ENCODE measurements around the gene BANP.
"Not testable (repeated sequence)": the region's sequence is repeated elsewhere in the genome, so short reads cannot be mapped to it uniquely, and the experiment has no call there.

Gene BANP

GRCh38 chr16:87966685-87967185, 15.5 kb downstream of the BANP start:
- no peak overlapping the region for H3K27ac ChIP-seq (ENCODE audit: insufficient read depth, low read length, poor library complexity, severe bottlenecking)

GRCh38 chr16:87968541-87968940, 17.3 kb downstream of the BANP start:
- Histone ChIP-seq H3K27me3 (replicated peaks; ENCODE audit: control insufficient read depth, insufficient read depth, low read length, poor library complexity, severe bottlenecking) (no peaks in the 10 kb centered on the region), H3K27ac (ENCODE audit: insufficient read depth, low read length, poor library complexity, severe bottlenecking) (no peak overlapping the region), H3K4me3 (ENCODE audit: insufficient read depth, low read depth, low read length, poor library complexity, severe bottlenecking) (no peak overlapping the region), H3K4me1 (ENCODE audit: control insufficient read depth, insufficient read depth, low read length, poor library complexity, severe bottlenecking) (peaks cover 4% of the 10 kb centered on the region), H3K9me3 (ENCODE audit: control insufficient read depth, low read length) (no peaks in the 10 kb centered on the region), H3K36me3 (ENCODE audit: control insufficient read depth, insufficient read depth, low read length) (peaks cover 12% of the 10 kb centered on the region)
- no peak for DNase-seq

More at GRCh38 chr16:87966685-87967185, 15.5 kb downstream of the BANP start:
- Histone ChIP-seq H3K27me3 (replicated peaks; ENCODE audit: control insufficient read depth, insufficient read depth, low read length, poor library complexity, severe bottlenecking) (no peaks in the 10 kb centered on the region), H3K4me1 (ENCODE audit: control insufficient read depth, insufficient read depth, low read length, poor library complexity, severe bottlenecking) (peaks cover 4% of the 10 kb centered on the region), H3K4me3 (ENCODE audit: insufficient read depth, low read depth, low read length, poor library complexity, severe bottlenecking) (no peak overlapping the region), H3K36me3 (ENCODE audit: control insufficient read depth, insufficient read depth, low read length) (peaks cover 8% of the 10 kb centered on the region), H3K9me3 (ENCODE audit: control insufficient read depth, low read length) (no peaks in the 10 kb centered on the region)
- DNase-seq = no peak

GRCh38 chr16:87970186-87970585, 19.0 kb downstream of the BANP start:
- H3K9me3 ChIP-seq (ENCODE audit: control insufficient read depth, low read length) = no peaks in the 10 kb centered on the region
- H3K27ac ChIP-seq (ENCODE audit: insufficient read depth, low read length, poor library complexity, severe bottlenecking) = no peak overlapping the region
- no peak for DNase-seq
- H3K4me3 ChIP-seq (ENCODE audit: insufficient read depth, low read depth, low read length, poor library complexity, severe bottlenecking) = no peak overlapping the region
- H3K27me3 ChIP-seq (replicated peaks; ENCODE audit: control insufficient read depth, insufficient read depth, low read length, poor library complexity, severe bottlenecking) = no peaks in the 10 kb centered on the region
- peaks cover 15% of the 10 kb centered on the region for H3K36me3 ChIP-seq (ENCODE audit: control insufficient read depth, insufficient read depth, low read length)
- H3K4me1 ChIP-seq (ENCODE audit: control insufficient read depth, insufficient read depth, low read length, poor library complexity, severe bottlenecking) = no peaks in the 10 kb centered on the region

DNA sequence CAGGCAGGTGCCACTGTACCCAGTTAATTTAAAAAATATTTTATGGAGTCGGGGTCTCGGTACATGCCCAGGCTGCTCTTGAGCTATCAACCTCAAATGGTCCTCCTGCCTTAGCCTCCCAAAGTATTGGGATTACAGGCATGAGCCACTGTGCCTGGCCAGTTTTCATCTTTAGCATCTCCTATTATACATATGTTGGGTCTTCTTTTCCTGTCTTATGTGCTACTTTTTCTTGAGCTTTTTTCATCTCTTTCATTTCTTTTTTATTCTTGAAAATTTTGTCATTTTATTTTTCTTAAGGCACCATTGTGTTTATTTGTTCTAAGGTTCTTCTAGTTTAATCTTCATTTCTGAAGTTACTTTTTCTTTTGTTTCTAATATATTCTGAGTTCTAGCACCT, 20.7 kb downstream of the BANP start:
- Histone ChIP-seq H3K4me3 (ENCODE audit: insufficient read depth, low read depth, low read length, poor library complexity, severe bottlenecking) (no peak overlapping the region), H3K9me3 (ENCODE audit: control insufficient read depth, low read length) (no peaks in the 10 kb centered on the region), H3K27ac (ENCODE audit: insufficient read depth, low read length, poor library complexity, severe bottlenecking) (no peak overlapping the region), H3K36me3 (ENCODE audit: control insufficient read depth, insufficient read depth, low read length) (peaks cover 20% of the 10 kb centered on the region), H3K27me3 (replicated peaks; ENCODE audit: control insufficient read depth, insufficient read depth, low read length, poor library complexity, severe bottlenecking) (no peaks in the 10 kb centered on the region), H3K4me1 (ENCODE audit: control insufficient read depth, insufficient read depth, low read length, poor library complexity, severe bottlenecking) (no peaks in the 10 kb centered on the region)
- no peak for DNase-seq

- no peak for DNase-seq
- Histone ChIP-seq H3K4me1 (ENCODE audit: control insufficient read depth, insufficient read depth, low read length, poor library complexity, severe bottlenecking) (no peaks in the 10 kb centered on the region), H3K9me3 (ENCODE audit: control insufficient read depth, low read length) (no peaks in the 10 kb centered on the region), H3K27me3 (replicated peaks; ENCODE audit: control insufficient read depth, insufficient read depth, low read length, poor library complexity, severe bottlenecking) (no peaks in the 10 kb centered on the region), H3K4me3 (ENCODE audit: insufficient read depth, low read depth, low read length, poor library complexity, severe bottlenecking) (no peak overlapping the region), H3K27ac (ENCODE audit: insufficient read depth, low read length, poor library complexity, severe bottlenecking) (no peak overlapping the region), H3K36me3 (ENCODE audit: control insufficient read depth, insufficient read depth, low read length) (peaks cover 24% of the 10 kb centered on the region)
Measured at GRCh38 chr16:87973717-87974116, 22.5 kb downstream of the BANP start.

DNA sequence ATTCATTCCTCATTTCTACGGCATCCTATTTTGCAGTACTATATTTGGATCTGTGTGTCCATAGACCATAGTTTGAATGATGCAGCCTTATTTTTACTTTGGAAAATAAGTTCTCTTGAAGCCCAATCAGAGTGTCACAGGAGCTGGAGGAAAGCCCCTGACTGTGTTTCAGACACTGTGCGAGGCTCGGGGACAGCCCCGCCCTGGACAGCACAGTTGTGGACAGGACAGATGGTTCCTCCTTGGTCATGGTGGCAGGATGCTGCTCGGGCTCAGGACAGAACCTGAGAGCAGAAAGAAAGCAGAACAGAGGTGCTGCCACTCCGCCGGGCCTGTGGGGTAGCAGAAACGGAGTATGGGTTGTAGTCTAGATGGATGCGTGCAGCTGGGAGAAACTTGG, 22.9 kb downstream of the BANP start:
- H3K36me3 ChIP-seq (ENCODE audit: control insufficient read depth, insufficient read depth, low read length) = peaks cover 29% of the 10 kb centered on the region
- H3K27ac ChIP-seq (ENCODE audit: insufficient read depth, low read length, poor library complexity, severe bottlenecking) = no peak overlapping the region
- H3K4me3 ChIP-seq (ENCODE audit: insufficient read depth, low read depth, low read length, poor library complexity, severe bottlenecking) = no peak overlapping the region
- H3K9me3 ChIP-seq (ENCODE audit: control insufficient read depth, low read length) = no peaks in the 10 kb centered on the region
- no peak for DNase-seq
- no peaks in the 10 kb centered on the region for H3K4me1 ChIP-seq (ENCODE audit: control insufficient read depth, insufficient read depth, low read length, poor library complexity, severe bottlenecking)
- no peaks in the 10 kb centered on the region for H3K27me3 ChIP-seq (replicated peaks; ENCODE audit: control insufficient read depth, insufficient read depth, low read length, poor library complexity, severe bottlenecking)

GRCh38 chr16:87976665-87977064, 25.4 kb downstream of the BANP start:
- Histone ChIP-seq H3K4me1 (ENCODE audit: control insufficient read depth, insufficient read depth, low read length, poor library complexity, severe bottlenecking) (no peaks in the 10 kb centered on the region), H3K4me3 (ENCODE audit: insufficient read depth, low read depth, low read length, poor library complexity, severe bottlenecking) (no peak overlapping the region), H3K27me3 (replicated peaks; ENCODE audit: control insufficient read depth, insufficient read depth, low read length, poor library complexity, severe bottlenecking) (no peaks in the 10 kb centered on the region), H3K36me3 (ENCODE audit: control insufficient read depth, insufficient read depth, low read length) (peaks cover 25% of the 10 kb centered on the region), H3K9me3 (ENCODE audit: control insufficient read depth, low read length) (no peaks in the 10 kb centered on the region), H3K27ac (ENCODE audit: insufficient read depth, low read length, poor library complexity, severe bottlenecking) (no peak overlapping the region)
- DNase-seq = no peak

DNA sequence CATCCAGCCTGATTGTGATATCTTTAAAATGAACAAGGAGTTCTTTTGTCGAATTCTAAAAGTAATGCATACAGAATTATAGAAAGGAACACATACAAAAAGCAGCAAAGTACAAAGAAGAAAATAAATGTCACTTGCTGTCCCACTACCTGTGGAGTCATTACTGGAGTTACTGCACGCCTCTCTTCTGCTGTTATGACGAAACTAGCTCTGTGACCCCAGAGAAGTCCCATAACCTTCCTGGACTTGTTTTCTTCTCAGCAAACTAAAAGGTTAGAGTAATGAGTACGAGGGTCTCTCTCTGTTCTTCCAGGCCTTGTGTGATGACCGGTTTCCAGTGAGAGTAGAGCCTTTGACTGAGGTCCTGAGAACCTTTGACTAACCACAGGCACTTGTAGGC, 26.9 kb downstream of the BANP start:
- no peaks in the 10 kb centered on the region for H3K27me3 ChIP-seq (replicated peaks; ENCODE audit: control insufficient read depth, insufficient read depth, low read length, poor library complexity, severe bottlenecking)
- H3K4me3 ChIP-seq (ENCODE audit: insufficient read depth, low read depth, low read length, poor library complexity, severe bottlenecking) = no peak overlapping the region
- H3K27ac ChIP-seq (ENCODE audit: insufficient read depth, low read length, poor library complexity, severe bottlenecking) = no peak overlapping the region
- peaks cover 26% of the 10 kb centered on the region for H3K36me3 ChIP-seq (ENCODE audit: control insufficient read depth, insufficient read depth, low read length)
- DNase-seq = no peak
- H3K9me3 ChIP-seq (ENCODE audit: control insufficient read depth, low read length) = no peaks in the 10 kb centered on the region
- no peaks in the 10 kb centered on the region for H3K4me1 ChIP-seq (ENCODE audit: control insufficient read depth, insufficient read depth, low read length, poor library complexity, severe bottlenecking)

DNA sequence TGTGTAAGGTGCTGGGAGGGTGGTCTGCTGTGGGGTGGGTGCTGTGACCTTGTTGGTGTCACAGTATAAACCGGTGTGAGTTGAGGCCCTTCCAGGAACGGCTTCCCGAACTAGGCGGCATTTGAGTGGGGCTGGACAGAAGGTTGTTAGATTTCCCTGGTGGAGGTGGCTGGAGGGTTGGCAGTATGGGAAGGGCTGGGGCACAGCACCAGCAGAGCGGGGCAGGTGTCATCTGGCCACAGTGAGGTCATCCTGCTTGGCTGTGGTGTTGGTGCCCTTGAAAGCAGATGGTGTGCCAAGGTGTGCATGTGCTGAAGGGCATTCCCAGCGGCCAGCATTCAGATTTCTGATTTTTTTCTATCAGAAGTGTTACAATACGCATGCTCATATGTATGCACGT, 28.1 kb downstream of the BANP start:
- H3K9me3 ChIP-seq (ENCODE audit: control insufficient read depth, low read length) = no peaks in the 10 kb centered on the region
- no peak for DNase-seq
- no peak overlapping the region for H3K27ac ChIP-seq (ENCODE audit: insufficient read depth, low read length, poor library complexity, severe bottlenecking)
- H3K4me1 ChIP-seq (ENCODE audit: control insufficient read depth, insufficient read depth, low read length, poor library complexity, severe bottlenecking) = no peaks in the 10 kb centered on the region
- H3K27me3 ChIP-seq (replicated peaks; ENCODE audit: control insufficient read depth, insufficient read depth, low read length, poor library complexity, severe bottlenecking) = no peaks in the 10 kb centered on the region
- no peak overlapping the region for H3K4me3 ChIP-seq (ENCODE audit: insufficient read depth, low read depth, low read length, poor library complexity, severe bottlenecking)
- peaks cover 26% of the 10 kb centered on the region for H3K36me3 ChIP-seq (ENCODE audit: control insufficient read depth, insufficient read depth, low read length)

- H3K27ac ChIP-seq (ENCODE audit: insufficient read depth, low read length, poor library complexity, severe bottlenecking); H3K9me3 ChIP-seq (ENCODE audit: control insufficient read depth, low read length); DNase-seq; H3K27me3 ChIP-seq (replicated peaks; ENCODE audit: control insufficient read depth, insufficient read depth, low read length, poor library complexity, severe bottlenecking); H3K4me3 ChIP-seq (ENCODE audit: insufficient read depth, low read depth, low read length, poor library complexity, severe bottlenecking); H3K4me1 ChIP-seq (ENCODE audit: control insufficient read depth, insufficient read depth, low read length, poor library complexity, severe bottlenecking): not testable (repeated sequence)
- peaks cover 25% of the 10 kb centered on the region for H3K36me3 ChIP-seq (ENCODE audit: control insufficient read depth, insufficient read depth, low read length)
Measured at GRCh38 chr16:87979911-87980630, 28.8 kb downstream of the BANP start.

All from effector memory CD4-positive, alpha-beta T cell (primary cell).